ENCODE measurements around the gene VN1R5.
"Not testable (repeated sequence)": the region's sequence is repeated elsewhere in the genome, so short reads cannot be mapped to it uniquely, and the experiment has no call there.

The VN1R5 gene

GRCh38 chr1:247273013-247273412 is 17.1 kb downstream of the VN1R5 start:
- no peak for DNase-seq (ENCODE audit: low read depth)

- DNase-seq (ENCODE audit: low read depth): no peak
These were observed 18.9 kb downstream of the VN1R5 start for GRCh38 chr1:247274605-247275256.

- DNase-seq (ENCODE audit: low read depth): no peak
These were observed 21.3 kb downstream of the VN1R5 start for GRCh38 chr1:247277191-247277590.

- no peak for DNase-seq (ENCODE audit: low read depth)
These were observed 25.2 kb downstream of the VN1R5 start for GRCh38 chr1:247281001-247281574.

- no peak for DNase-seq (ENCODE audit: low read depth)
These were observed 30.3 kb downstream of the VN1R5 start for GRCh38 chr1:247286134-247286670.

- no peak for DNase-seq (ENCODE audit: low read depth)
These were observed 31.6 kb downstream of the VN1R5 start for GRCh38 chr1:247287460-247287859.

- no peak for DNase-seq (ENCODE audit: low read depth)
These were observed 32.5 kb downstream of the VN1R5 start for GRCh38 chr1:247288341-247288740.

GRCh38 chr1:247289274-247289892 is 33.5 kb downstream of the VN1R5 start:
- not testable (repeated sequence) for DNase-seq (ENCODE audit: low read depth)

- no peak for DNase-seq (ENCODE audit: low read depth)
These were observed 34.7 kb downstream of the VN1R5 start for GRCh38 chr1:247290576-247290975.

GRCh38 chr1:247291161-247291560 is 35.3 kb downstream of the VN1R5 start:
- DNase-seq (ENCODE audit: low read depth): no peak

GRCh38 chr1:247291833-247292561 is 36.1 kb downstream of the VN1R5 start:
- no peak for DNase-seq (ENCODE audit: low read depth)

GRCh38 chr1:247293047-247293446 is 37.2 kb downstream of the VN1R5 start:
- no peak for DNase-seq (ENCODE audit: low read depth)

- DNase-seq (ENCODE audit: low read depth): no peak
These were observed 38.4 kb downstream of the VN1R5 start for GRCh38 chr1:247294282-247294681.

- no peak for DNase-seq (ENCODE audit: low read depth)
These were observed 39.4 kb downstream of the VN1R5 start for GRCh38 chr1:247295274-247295684.

GRCh38 chr1:247295746-247296145 is 39.9 kb downstream of the VN1R5 start:
- no peak for DNase-seq (ENCODE audit: low read depth)

GRCh38 chr1:247296599-247297180 is 40.8 kb downstream of the VN1R5 start:
- no peak for DNase-seq (ENCODE audit: low read depth)

- DNase-seq (ENCODE audit: low read depth): no peak
These were observed 41.6 kb downstream of the VN1R5 start for GRCh38 chr1:247297263-247298123.

- DNase-seq (ENCODE audit: low read depth): no peak
These were observed 42.2 kb downstream of the VN1R5 start for GRCh38 chr1:247298124-247298481.

- DNase-seq (ENCODE audit: low read depth): no peak
These were observed 42.8 kb downstream of the VN1R5 start for GRCh38 chr1:247298701-247299100.

GRCh38 chr1:247299723-247300381 is 44.0 kb downstream of the VN1R5 start:
- DNase-seq (ENCODE audit: low read depth): no peak
